Measurements from ENCODE around the gene METAP1.

The METAP1 gene

GRCh38 chr4:98995183-98996055 lies at the start of gene METAP1:
METAP1 (plus strand) TSS chr4:98995721; CDS start chr4:98995754, 33 bp downstream.
- H3K27me3 ChIP-seq = no peaks in the 10 kb centered on the region
- intact Hi-C loops (cut with DNase I; ENCODE audit: low total_unique reads) = loop anchor here (1.0 to 5.0 kb wide), 2 partner anchors 62 to 65 kb away; no protein-coding TSS in a partner anchor
- peaks cover 0 to 30% (median 3%) of the 10 kb centered on the region in 4 donors for H3K4me1 ChIP-seq
- H3K4me3 ChIP-seq = peak within 1 kb of the TSS; percentile 79 to 100
- DNase-seq = peak; percentile 90 to 94
- H3K9me3 ChIP-seq = no peaks in the 10 kb centered on the region
- TF ChIP-seq, protein P1, sequence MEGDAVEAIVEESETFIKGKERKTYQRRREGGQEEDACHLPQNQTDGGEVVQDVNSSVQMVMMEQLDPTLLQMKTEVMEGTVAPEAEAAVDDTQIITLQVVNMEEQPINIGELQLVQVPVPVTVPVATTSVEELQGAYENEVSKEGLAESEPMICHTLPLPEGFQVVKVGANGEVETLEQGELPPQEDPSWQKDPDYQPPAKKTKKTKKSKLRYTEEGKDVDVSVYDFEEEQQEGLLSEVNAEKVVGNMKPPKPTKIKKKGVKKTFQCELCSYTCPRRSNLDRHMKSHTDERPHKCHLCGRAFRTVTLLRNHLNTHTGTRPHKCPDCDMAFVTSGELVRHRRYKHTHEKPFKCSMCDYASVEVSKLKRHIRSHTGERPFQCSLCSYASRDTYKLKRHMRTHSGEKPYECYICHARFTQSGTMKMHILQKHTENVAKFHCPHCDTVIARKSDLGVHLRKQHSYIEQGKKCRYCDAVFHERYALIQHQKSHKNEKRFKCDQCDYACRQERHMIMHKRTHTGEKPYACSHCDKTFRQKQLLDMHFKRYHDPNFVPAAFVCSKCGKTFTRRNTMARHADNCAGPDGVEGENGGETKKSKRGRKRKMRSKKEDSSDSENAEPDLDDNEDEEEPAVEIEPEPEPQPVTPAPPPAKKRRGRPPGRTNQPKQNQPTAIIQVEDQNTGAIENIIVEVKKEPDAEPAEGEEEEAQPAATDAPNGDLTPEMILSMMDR (IDR thresholded peaks at IDR 0.05) = peak; percentile 37 to 44
- no peaks in the 10 kb centered on the region for H3K36me3 ChIP-seq
- peak within 1 kb of the TSS; percentile 87 for H3K27ac ChIP-seq

- Histone ChIP-seq H3K9me3 (no peaks in the 10 kb centered on the region), H3K4me3 (no peak overlapping the region), H3K27me3 (no peaks in the 10 kb centered on the region), H3K36me3 (no peaks in the 10 kb centered on the region), H3K4me1 (peaks cover 0 to 19% (median 0%) of the 10 kb centered on the region in 4 donors), H3K27ac (peak overlapping the region in 1 of 2 donors; percentile 37)
- DNase-seq = no peak
- intact Hi-C loops (cut with DNase I; ENCODE audit: low total_unique reads) = no loop called here
- TF ChIP-seq, protein P1 (IDR thresholded peaks at IDR 0.05) = no peak
Measured at GRCh38 chr4:98946359-98946758, 49.2 kb upstream of the METAP1 start.

DNA sequence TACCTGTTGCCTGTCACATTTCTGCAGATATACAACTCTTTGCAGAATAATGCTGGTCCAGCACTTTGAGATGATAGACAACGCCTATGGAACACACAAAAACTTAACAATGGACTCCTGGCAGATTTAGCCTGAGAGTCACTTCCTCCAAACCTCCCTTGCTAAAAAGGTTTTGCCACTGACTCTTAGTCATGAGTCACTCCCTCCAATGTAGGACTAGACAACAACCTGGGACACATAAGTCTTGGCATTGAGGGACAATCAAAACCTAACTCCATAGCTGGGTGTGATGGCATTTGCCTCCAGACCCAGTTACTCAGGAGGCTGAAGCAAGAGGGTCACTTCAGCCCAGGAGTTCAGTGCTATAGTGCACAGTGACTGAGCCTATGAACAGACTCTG lies 44.6 kb upstream of the METAP1 start:
- no peak overlapping the region for H3K4me3 ChIP-seq
- intact Hi-C loops (cut with DNase I; ENCODE audit: low total_unique reads) = no loop called here
- H3K27ac ChIP-seq = no peak overlapping the region
- no peaks in the 10 kb centered on the region for H3K27me3 ChIP-seq
- TF ChIP-seq, protein P1 (IDR thresholded peaks at IDR 0.05) = no peak
- H3K36me3 ChIP-seq = no peaks in the 10 kb centered on the region
- no peaks in the 10 kb centered on the region for H3K9me3 ChIP-seq
- H3K4me1 ChIP-seq = peaks cover 0 to 6% (median 0%) of the 10 kb centered on the region in 4 donors
- no peak for DNase-seq

DNA sequence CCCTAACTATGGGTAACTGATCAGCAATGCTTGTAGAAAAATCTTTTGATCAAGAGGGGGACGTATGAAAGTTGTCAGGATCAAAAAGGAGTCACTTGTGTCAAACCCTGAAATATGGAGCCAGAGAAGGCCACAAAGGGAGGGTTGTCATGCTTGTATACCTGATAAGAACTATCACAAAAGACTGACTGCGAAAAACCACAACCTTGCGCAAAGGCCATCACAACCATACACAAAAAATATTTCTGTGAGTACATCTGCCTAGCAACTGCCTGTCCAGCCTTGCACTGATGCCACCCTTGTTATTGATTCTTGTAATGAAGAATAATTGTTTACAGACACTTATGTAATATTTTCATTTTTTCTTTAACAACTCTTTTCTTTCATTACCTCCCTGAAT lies 43.8 kb upstream of the METAP1 start:
- no peaks in the 10 kb centered on the region for H3K4me1 ChIP-seq
- H3K4me3 ChIP-seq = no peak overlapping the region
- TF ChIP-seq, protein P1 (IDR thresholded peaks at IDR 0.05) = no peak
- no peaks in the 10 kb centered on the region for H3K36me3 ChIP-seq
- no peaks in the 10 kb centered on the region for H3K27me3 ChIP-seq
- DNase-seq = no peak
- no peaks in the 10 kb centered on the region for H3K9me3 ChIP-seq
- H3K27ac ChIP-seq = no peak overlapping the region
- intact Hi-C loops (cut with DNase I; ENCODE audit: low total_unique reads) = no loop called here

DNA sequence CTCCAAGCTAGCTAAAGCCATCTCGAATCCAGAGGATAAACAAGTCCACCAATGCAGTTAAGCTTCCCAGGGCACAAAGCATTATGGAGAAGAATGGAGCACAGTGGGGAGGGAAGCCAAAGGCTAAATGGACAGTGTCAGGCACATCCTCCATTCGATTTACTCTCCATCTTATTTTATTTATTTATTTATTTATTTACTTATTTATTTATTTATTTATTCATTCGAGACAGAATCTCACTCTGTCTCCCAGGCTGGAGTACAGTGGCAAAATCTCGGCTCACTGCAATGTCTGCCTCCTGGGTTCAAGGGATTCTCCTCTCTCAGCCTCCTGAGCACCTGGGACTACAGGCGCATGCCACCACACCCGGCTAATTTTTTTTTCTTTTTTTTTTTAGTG lies 40.3 kb upstream of the METAP1 start:
- Histone ChIP-seq H3K9me3 (no peaks in the 10 kb centered on the region), H3K36me3 (no peaks in the 10 kb centered on the region), H3K4me1 (no peaks in the 10 kb centered on the region), H3K27me3 (no peaks in the 10 kb centered on the region), H3K27ac (no peak overlapping the region), H3K4me3 (no peak overlapping the region)
- TF ChIP-seq, protein P1 (IDR thresholded peaks at IDR 0.05) = no peak
- DNase-seq = no peak
- intact Hi-C loops (cut with DNase I; ENCODE audit: low total_unique reads) = no loop called here

All from tibial artery (tissue), 4 donors.